ENCODE data around the gene TEX22. TPM values are rescaled to one million over a fixed set of nuclear protein-coding genes. Genes with fewer than 3 reads are reported as not detected.

The TEX22 gene
- total and polyA plus RNA-seq, 2 donors (not counting 1 experiment from before 2014, with no cell fraction given), result 0.05 to 0.33 TPM

- DNase-seq (ENCODE audit: low read depth in 2 of 2), result peak; percentile 60 to 63
- Histone ChIP-seq H3K27ac (ENCODE audit: insufficient read depth, low read length) (no peak overlapping the region), H4K20me1 (ENCODE audit: control insufficient read depth, extremely low read depth, insufficient read depth, low read length) (no peaks in the 10 kb centered on the region)
Measured at GRCh38 chr14:105414456-105415371, 16.4 kb downstream of the TEX22 start.

GRCh38 chr14:105415481-105416428, 17.4 kb downstream of the TEX22 start:
- Histone ChIP-seq H3K79me2 (ENCODE audit: control insufficient read depth, insufficient read depth, low read length) (peaks cover 10% of the 10 kb centered on the region), H3K4me3 (replicated peaks in 1 of 4; ENCODE audit: control extremely low read depth in 1 of 4, insufficient read depth in 1 of 4, low read depth in 3 of 4, low read length in 4 of 4) (peak overlapping the region in 2 of 4 experiments; percentile 54), H3K27ac (ENCODE audit: insufficient read depth, low read length) (no peak overlapping the region), H3K4me1 (ENCODE audit: control insufficient read depth, extremely low read depth, insufficient read depth, low read length) (peaks cover 4% of the 10 kb centered on the region), H3K36me3 (ENCODE audit: control insufficient read depth, insufficient read depth, low read length) (no peaks in the 10 kb centered on the region), H3K9me3 (ENCODE audit: control insufficient read depth, insufficient read depth, low read depth, low read length) (no peaks in the 10 kb centered on the region), H2AFZ (ENCODE audit: low read length) (peak overlapping the region; percentile 38), H3K27me3 (ENCODE audit: control insufficient read depth, insufficient read depth, low read length) (no peaks in the 10 kb centered on the region), H4K20me1 (ENCODE audit: control insufficient read depth, extremely low read depth, insufficient read depth, low read length) (no peaks in the 10 kb centered on the region), H3K4me2 (ENCODE audit: extremely low read depth, insufficient read depth, low read length) (peak overlapping the region; percentile 58), H3K9ac (ENCODE audit: insufficient read depth, low read length) (no peak overlapping the region)
- TF ChIP-seq CTCF (conservative IDR thresholded peaks at IDR 0.05 in 1 of 2, IDR thresholded peaks at IDR 0.05 in 1 of 2; ENCODE audit: low read depth in 1 of 2, low read length in 2 of 2) (no peak), EZH2 (IDR thresholded peaks at IDR 0.05; ENCODE audit: low read length, missing control alignments) (no peak)
- no peak for DNase-seq (ENCODE audit: low read depth in 2 of 2)

More at GRCh38 chr14:105414456-105415371, 16.4 kb downstream of the TEX22 start:
- no peaks in the 10 kb centered on the region for H3K36me3 ChIP-seq (ENCODE audit: control insufficient read depth, insufficient read depth, low read length)
- peaks cover 4% of the 10 kb centered on the region for H3K4me1 ChIP-seq (ENCODE audit: control insufficient read depth, extremely low read depth, insufficient read depth, low read length)
- H2AFZ ChIP-seq (ENCODE audit: low read length), result peak overlapping the region; percentile 38
- peaks cover 4% of the 10 kb centered on the region for H3K27me3 ChIP-seq (ENCODE audit: control insufficient read depth, insufficient read depth, low read length)
- H3K9me3 ChIP-seq (ENCODE audit: control insufficient read depth, insufficient read depth, low read depth, low read length), result no peaks in the 10 kb centered on the region
- peaks cover 4% of the 10 kb centered on the region for H3K79me2 ChIP-seq (ENCODE audit: control insufficient read depth, insufficient read depth, low read length)
- H3K4me3 ChIP-seq (replicated peaks in 1 of 4; ENCODE audit: control extremely low read depth in 1 of 4, insufficient read depth in 1 of 4, low read depth in 3 of 4, low read length in 4 of 4), result peak overlapping the region in 3 of 4 experiments; percentile 27 to 54 (median 54)
- TF ChIP-seq EZH2 (IDR thresholded peaks at IDR 0.05; ENCODE audit: low read length, missing control alignments) (no peak), CTCF (conservative IDR thresholded peaks at IDR 0.05 in 1 of 2, IDR thresholded peaks at IDR 0.05 in 1 of 2; ENCODE audit: low read depth in 1 of 2, low read length in 2 of 2) (peak; percentile 19 to 46)
- H3K4me2 ChIP-seq (ENCODE audit: extremely low read depth, insufficient read depth, low read length), result peak overlapping the region; percentile 58
- peak overlapping the region; percentile 45 for H3K9ac ChIP-seq (ENCODE audit: insufficient read depth, low read length)

GRCh38 chr14:105416671-105417070, 18.3 kb downstream of the TEX22 start:
- no peak overlapping the region for H2AFZ ChIP-seq (ENCODE audit: low read length)
- peaks cover 10% of the 10 kb centered on the region for H3K4me1 ChIP-seq (ENCODE audit: control insufficient read depth, extremely low read depth, insufficient read depth, low read length)
- no peak overlapping the region for H3K4me3 ChIP-seq (replicated peaks in 1 of 4; ENCODE audit: control extremely low read depth in 1 of 4, insufficient read depth in 1 of 4, low read depth in 3 of 4, low read length in 4 of 4)
- H3K36me3 ChIP-seq (ENCODE audit: control insufficient read depth, insufficient read depth, low read length), result no peaks in the 10 kb centered on the region
- H3K9ac ChIP-seq (ENCODE audit: insufficient read depth, low read length), result no peak overlapping the region
- H4K20me1 ChIP-seq (ENCODE audit: control insufficient read depth, extremely low read depth, insufficient read depth, low read length), result no peaks in the 10 kb centered on the region
- H3K27me3 ChIP-seq (ENCODE audit: control insufficient read depth, insufficient read depth, low read length), result no peaks in the 10 kb centered on the region
- no peak overlapping the region for H3K27ac ChIP-seq (ENCODE audit: insufficient read depth, low read length)
- DNase-seq (ENCODE audit: low read depth in 2 of 2), result no peak
- TF ChIP-seq EZH2 (IDR thresholded peaks at IDR 0.05; ENCODE audit: low read length, missing control alignments) (no peak), CTCF (conservative IDR thresholded peaks at IDR 0.05 in 1 of 2, IDR thresholded peaks at IDR 0.05 in 1 of 2; ENCODE audit: low read depth in 1 of 2, low read length in 2 of 2) (no peak)
- H3K4me2 ChIP-seq (ENCODE audit: extremely low read depth, insufficient read depth, low read length), result no peak overlapping the region
- H3K9me3 ChIP-seq (ENCODE audit: control insufficient read depth, insufficient read depth, low read depth, low read length), result no peaks in the 10 kb centered on the region
- peaks cover 19% of the 10 kb centered on the region for H3K79me2 ChIP-seq (ENCODE audit: control insufficient read depth, insufficient read depth, low read length)

All from fibroblast of lung (primary cell).